Measurements from ENCODE around the gene JCAD.
"Not testable (repeated sequence)": the region's sequence is repeated elsewhere in the genome, so short reads cannot be mapped to it uniquely, and the experiment has no call there.

JCAD gene

GRCh38 chr10:30059209-30060107, at the start of gene JCAD:
Gene JCAD (minus strand): TSS chr10:30059586. CDS start chr10:30047812, 11,774 bp downstream.
- peak; percentile 64 for DNase-seq

- DNase-seq: no peak
These were observed 47.6 kb upstream of the JCAD start for GRCh38 chr10:30106987-30107386.

DNA sequence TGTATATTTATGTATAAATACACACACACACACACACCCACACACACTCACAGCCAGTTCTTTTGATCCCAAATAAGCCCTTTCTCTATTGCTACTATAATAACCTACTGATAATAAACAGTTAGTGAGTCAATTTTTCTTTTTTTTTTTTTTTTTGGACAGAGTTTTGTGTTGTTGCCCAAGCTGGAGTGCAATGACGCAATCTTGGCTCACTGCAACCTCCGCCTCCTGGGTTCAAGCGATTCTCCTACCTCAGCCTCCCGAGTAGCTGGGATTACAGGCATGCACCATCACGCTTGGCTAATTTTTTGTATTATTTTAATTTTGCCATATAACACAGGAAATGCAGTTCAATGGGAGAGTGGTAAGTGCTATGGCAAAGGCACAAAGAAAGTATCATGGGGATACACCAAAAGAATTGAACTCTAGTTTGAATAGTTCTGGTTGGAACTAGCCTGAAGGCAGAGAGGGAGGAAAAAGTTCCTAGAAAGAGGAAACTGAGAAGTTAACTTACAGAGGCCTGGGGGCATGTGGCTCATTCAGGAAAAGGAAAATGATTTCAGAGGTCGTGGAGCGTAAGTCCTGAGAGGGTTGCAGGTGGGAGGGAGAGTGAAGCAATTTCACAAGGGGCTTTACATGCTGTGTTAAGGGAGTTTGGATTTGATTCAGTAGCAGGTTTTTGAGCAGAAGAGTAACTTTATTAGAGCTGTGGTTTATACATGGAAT, 44.4 kb upstream of the JCAD start:
- no peak for DNase-seq

- not testable (repeated sequence) for DNase-seq
These were observed 40.3 kb upstream of the JCAD start for GRCh38 chr10:30099706-30100105.

DNA sequence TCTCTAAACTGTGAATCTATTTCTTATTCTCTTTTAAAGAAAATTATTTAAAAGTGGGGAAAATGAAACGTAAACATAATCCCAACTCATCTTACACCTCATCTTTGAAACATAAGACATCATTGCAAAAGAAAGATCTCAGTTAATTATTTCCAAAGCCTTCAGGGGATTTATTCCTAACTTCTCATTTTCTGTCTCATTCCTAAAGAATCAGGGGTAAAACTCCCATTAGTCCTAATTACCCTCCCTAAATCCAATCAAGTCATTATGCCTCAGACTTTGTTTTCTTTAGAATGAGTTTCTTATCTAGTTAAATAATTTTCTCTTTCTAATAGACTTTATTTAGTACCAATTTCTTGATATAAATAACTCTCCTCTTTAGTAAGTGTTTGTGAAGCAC, 39.7 kb upstream of the JCAD start:
- no peak for DNase-seq

GRCh38 chr10:30098629-30099028, 39.2 kb upstream of the JCAD start:
- no peak for DNase-seq

DNA sequence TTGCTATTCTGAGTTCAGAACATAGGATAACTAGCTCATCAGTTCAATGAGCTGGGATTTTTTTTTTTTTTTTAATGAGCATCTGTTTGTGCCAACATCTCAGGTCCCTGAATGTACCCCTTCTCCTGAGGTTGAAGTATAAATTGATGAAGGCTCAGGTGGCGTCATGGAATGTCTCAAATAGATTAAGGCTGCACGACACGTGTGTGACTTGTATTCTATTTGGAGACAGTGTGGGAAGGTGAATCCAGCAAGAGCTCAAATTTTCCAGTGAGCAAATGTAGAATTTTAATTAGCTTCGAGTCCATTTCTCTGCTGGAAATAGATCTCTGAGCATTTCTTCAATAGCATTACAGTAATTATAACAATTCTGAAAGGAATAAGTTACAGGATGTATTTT, 37.2 kb upstream of the JCAD start:
- no peak for DNase-seq

- no peak for DNase-seq
These were observed 36.4 kb upstream of the JCAD start for GRCh38 chr10:30095631-30096422.

- no peak for DNase-seq
These were observed 35.2 kb upstream of the JCAD start for GRCh38 chr10:30094601-30095000.

- no peak for DNase-seq
These were observed 34.0 kb upstream of the JCAD start for GRCh38 chr10:30093303-30093950.

DNA sequence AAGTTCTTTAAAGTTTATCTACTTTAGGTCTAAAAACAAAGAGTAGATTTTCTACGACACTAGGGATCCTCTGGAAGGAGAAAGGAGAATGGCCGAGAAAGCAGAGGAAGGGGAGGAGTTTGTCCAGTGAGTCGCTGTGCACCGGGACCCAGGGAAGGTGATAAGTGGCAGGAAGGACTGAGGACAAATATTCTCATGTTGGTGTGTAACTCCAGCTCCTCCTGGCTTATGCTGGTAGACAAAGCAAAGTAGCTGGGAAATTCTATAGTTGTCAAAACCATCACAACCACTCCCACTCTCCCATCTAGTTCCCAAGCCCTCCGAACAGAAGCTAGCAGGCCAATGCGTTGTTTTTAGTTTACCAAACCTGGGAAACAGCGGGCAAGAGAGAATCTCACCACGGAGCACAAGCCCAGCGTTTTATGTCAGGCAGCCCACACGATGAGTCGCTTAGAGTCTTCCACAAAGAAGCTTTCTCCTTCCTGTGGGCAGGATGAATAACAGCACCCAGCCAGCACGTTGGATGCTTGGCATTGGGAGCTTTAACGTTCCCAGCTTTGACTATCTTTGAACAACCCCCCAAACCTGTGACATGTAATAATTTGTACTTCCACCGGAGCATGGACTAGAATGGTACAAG, 32.9 kb upstream of the JCAD start:
- DNase-seq: no peak

DNA sequence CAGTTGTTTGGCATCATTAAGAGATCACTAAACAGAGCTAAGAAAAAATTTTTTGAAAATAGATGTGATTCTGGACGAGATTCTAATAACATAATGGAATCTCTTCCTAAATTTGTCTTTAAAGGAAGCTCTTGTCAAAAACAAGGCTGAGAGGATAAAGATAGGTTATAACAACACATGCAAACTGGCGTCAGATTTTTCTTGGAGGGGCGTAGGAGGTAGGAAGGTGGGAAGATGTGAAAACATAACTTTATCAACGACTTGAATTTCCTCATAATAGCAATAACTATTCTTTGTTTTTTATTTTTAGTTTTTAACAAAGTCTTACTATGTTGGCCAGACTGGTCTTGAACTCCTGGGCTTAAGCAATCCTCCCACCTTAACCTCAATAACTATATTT, 31.8 kb upstream of the JCAD start:
- DNase-seq: no peak

DNA sequence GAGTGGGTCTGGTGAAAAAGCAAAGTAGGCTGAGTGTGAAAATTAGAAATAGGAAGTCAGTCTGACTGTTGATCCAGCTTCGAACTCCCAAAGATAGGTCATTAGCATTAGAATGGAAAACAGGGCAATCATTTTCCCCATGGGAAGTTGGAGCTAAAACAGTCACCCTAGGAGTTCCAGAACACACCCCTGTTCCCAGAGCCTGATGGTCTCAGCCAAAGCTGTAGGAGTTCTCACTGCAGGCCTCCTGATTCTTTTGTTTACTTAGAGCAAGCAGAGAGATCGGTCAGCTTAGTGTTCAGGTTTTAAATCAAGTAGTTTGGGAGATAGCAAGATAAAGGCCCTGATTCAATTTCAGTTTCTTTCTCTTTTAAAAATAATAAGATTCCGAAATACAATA, 28.8 kb upstream of the JCAD start:
- no peak for DNase-seq

DNA sequence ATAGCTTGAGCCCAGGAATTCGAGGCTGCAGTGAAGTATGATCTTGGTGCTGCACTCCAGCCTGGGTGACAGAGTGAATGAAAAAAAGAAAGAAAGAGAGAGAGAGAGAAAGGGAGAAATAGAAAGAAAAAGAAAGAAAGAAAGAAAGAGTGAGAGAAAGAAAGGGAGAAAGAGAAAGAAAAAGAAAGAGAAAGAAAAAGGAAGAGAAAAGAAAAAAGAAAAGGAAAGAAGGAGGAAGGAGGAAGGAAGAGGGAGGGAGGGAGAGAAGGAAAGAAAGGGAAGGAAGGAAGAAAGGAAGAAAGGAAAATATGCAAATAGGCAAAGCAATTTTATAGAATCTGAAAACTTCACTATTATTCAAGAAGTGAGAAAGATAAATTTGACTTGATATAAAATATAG, 24.5 kb upstream of the JCAD start:
- no peak for DNase-seq

DNA sequence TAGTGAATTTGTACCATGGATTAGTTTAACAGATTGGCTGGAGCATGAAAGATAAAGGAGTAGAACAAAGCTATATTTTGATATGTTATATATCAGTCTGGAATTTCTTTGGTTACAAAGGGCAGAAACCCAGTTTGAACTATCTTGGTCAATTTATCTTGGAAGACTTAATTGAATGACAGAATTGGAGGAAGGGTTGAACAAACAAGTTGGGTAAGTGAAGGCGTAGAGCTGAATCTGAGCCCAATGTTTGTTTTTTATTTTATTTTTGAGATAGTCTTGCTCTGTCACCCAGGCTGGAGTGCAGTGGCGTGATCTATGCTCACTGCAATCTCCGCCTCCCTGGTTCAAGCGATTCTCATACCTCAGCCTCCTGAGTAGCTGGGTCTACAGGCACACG, 21.8 kb upstream of the JCAD start:
- no peak for DNase-seq

- no peak for DNase-seq
These were observed 20.8 kb upstream of the JCAD start for GRCh38 chr10:30080161-30080560.

DNA sequence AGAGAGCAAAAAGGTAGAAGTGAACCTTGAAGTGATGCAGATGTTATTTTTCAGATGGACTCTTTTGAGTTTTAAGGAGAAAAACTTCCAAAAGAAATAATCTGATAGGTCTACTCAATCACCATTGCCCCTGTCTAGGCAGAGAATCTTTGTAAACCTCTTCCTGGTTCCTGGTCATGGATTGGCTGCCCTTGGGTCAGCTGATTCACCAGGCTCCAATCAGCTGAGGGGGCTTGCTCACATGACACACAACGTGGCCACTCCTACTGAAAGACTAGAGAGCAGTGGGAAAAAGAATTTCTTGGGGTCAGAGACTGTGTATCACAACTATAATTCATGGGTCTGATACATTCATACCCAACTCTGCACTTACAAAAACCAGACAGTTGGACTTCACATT, 20.0 kb upstream of the JCAD start:
- no peak for DNase-seq

DNA sequence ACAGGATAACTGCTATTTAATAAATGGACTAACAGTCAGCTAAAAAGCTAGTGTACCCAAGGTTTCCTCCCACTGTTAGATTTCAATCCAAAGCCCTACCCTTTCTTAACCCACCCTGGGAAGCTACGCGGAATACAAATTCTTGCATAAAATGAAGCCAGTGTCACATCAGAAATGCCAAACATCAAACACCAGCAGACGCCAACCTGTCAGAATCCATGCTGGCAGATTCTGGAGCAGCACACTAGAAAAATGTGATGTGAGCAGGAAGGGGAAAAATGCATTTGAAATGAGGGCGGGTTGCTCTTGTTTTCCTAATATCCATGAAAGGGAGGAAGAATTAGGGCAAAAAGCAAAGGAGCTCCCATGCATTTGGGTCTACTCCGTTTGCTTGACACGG, 16.1 kb upstream of the JCAD start:
- no peak for DNase-seq

- no peak for DNase-seq
These were observed 15.5 kb upstream of the JCAD start for GRCh38 chr10:30074933-30075332.

- DNase-seq: no peak
These were observed 14.7 kb upstream of the JCAD start for GRCh38 chr10:30074090-30074489.

DNA sequence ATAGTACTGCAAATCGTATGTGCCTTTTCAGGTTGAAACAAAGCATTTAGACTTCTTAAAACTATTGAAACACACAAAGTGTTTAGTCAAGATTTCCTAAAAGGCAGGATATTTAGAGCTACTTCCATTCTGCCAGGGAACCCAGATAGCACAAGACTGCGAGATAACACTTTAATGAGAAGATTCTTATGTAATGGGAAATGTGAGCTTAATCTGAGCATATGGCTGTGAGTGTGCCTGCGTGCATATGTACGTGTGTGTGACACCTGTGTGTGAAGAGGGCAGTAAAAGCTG, 14.3 kb upstream of the JCAD start:
- DNase-seq: no peak

DNA sequence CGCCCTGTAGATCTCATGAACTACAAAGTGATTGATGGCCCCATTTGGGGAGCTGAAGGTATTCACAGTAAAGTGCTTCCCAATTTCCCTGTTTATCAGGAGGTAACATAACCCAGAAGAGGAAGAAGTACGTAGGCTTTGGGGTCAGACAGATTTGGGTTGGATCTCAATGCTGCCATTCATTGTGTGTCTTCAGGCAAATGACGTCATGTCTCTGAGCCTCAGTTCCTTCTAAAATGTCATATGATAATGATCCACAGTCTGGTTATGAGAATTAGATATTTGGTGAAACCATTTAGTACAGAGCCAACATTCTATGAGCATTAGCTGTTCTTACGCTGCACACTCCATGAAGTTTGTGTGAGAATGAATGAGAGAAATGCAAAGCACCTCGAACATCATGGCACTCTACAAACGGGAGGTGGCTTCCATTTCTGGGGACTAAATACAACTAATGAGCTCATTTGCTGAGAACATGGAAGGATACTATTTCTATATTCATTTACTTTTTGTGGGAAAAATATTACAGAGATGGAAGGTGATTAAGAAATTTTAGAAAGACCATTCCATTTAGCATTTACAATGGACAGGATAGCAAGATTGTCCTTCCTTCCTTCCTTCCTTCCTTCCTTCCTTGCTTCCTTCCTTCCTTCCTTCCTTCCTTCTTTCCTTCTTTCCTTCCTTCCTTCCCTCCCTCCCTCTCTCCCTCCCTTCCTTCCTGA, 13.8 kb upstream of the JCAD start:
- DNase-seq: no peak
